Glutamatergic neuron (in vitro differentiated cells): ENCODE measurements around the gene DAGLB. TPM values are rescaled to one million over a fixed set of nuclear protein-coding genes. Genes with fewer than 3 reads are reported as not detected.
"Not testable (repeated sequence)": the region's sequence is repeated elsewhere in the genome, so short reads cannot be mapped to it uniquely, and the experiment has no call there.

Experiments used
- DNase-seq: peaks from one replicate; pipeline ENCODE4 v3.0.0; 2022
- H3K27ac Mint-ChIP-seq: one replicate; pipeline ENCODE4 v1.8.0; 2020; ENCODE audit warnings: mild to moderate bottlenecking, mixed read lengths, inconsistent platforms; ENCODE audit not compliant: unreplicated experiment
- H3K27me3 Mint-ChIP-seq: one replicate; pipeline ENCODE4 v1.8.0; 2020; ENCODE audit warnings: mild to moderate bottlenecking, moderate library complexity, mixed read lengths, inconsistent platforms; ENCODE audit not compliant: unreplicated experiment
- H3K36me3 Mint-ChIP-seq: one replicate; pipeline ENCODE4 v1.8.0; 2020; ENCODE audit warnings: mild to moderate bottlenecking, mixed read lengths, inconsistent platforms; ENCODE audit not compliant: unreplicated experiment
- H3K4me1 Mint-ChIP-seq: one replicate; pipeline ENCODE4 v1.8.0; 2020; ENCODE audit warnings: mild to moderate bottlenecking, low read depth, mixed read lengths, inconsistent platforms; ENCODE audit not compliant: unreplicated experiment
- H3K4me3 Mint-ChIP-seq: one replicate; pipeline ENCODE4 v1.8.0; 2020; ENCODE audit warnings: mild to moderate bottlenecking, mixed read lengths, inconsistent platforms; ENCODE audit not compliant: unreplicated experiment
- H3K9me3 Mint-ChIP-seq: one replicate; pipeline ENCODE4 v1.8.0; 2020; ENCODE audit warnings: mild to moderate bottlenecking, moderate library complexity, mixed read lengths, inconsistent platforms; ENCODE audit not compliant: unreplicated experiment
- CTCF ChIP-seq: fragments of 200-600 bp; sonication (generic); IDR thresholded peaks from one replicate; pipeline ENCODE4 v1.5.0; 2021; ENCODE audit not compliant: partially characterized antibody, unreplicated experiment
- total RNA-seq: library from RNA; stranded (reverse); fragmentation: NEBNext Ultra II Directional; extraction: Animal tissue kit (Norgen Biotek cat#: 25700); gene quantifications from one replicate; pipeline ENCODE4 v1.2.1, GENCODE V29; 2021; ENCODE audit not compliant: unreplicated experiment

DAGLB gene
- total RNA-seq, 1 donor from 2014 or later, result 63.2 TPM

- DNase-seq, result no peak
- Mint-ChIP-seq H3K4me1 (no peaks in the 10 kb centered on the region), H3K4me3 (no peak overlapping the region), H3K27ac (no peak overlapping the region), H3K9me3 (peaks cover 7% of the 10 kb centered on the region), H3K27me3 (peaks cover 2% of the 10 kb centered on the region), H3K36me3 (no peaks in the 10 kb centered on the region)
- TF ChIP-seq CTCF, result no peak
These were observed 3.5 kb upstream of the DAGLB start for GRCh38 chr7:6451224-6451705.

DNA sequence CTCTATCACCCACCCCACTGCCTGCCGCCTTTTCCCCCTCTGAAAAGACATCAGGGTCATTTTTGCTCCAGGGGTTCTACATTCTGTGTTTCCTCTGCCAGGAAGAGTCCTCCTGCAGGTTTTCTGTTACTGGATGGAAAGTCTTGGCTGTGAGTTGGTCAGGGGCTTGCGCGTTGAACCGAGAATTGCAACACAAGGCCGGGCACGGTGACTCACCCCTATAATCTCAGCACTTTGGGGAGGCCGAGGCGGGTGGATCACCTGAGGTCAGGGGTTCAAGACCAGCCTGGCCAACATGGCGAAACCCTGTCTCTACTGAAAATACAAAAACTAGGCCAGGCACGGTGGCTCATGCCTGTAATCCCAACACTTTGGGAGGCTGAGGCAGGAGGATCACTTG lies 2.8 kb upstream of the DAGLB start:
- H3K36me3 Mint-ChIP-seq, DNase-seq, H3K27me3 Mint-ChIP-seq, H3K27ac Mint-ChIP-seq, H3K4me1 Mint-ChIP-seq, H3K4me3 Mint-ChIP-seq, H3K9me3 Mint-ChIP-seq: not testable (repeated sequence)

DNA sequence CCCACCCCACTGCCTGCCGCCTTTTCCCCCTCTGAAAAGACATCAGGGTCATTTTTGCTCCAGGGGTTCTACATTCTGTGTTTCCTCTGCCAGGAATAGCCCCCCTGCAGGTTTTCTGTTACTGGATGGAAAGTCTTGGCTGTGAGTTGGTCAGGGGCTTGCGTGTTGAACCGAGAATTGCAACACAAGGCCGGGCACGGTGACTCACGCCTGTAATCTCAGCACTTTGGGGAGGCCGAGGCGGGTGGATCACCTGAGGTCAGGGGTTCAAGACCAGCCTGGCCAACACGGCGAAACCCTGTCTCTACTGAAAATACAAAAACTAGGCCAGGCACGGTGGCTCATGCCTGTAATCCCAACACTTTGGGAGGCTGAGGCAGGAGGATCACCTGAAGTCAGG lies 2.1 kb upstream of the DAGLB start:
- not testable (repeated sequence) for H3K27ac Mint-ChIP-seq, H3K27me3 Mint-ChIP-seq, H3K4me3 Mint-ChIP-seq, H3K4me1 Mint-ChIP-seq, H3K36me3 Mint-ChIP-seq, H3K9me3 Mint-ChIP-seq, DNase-seq

DNA sequence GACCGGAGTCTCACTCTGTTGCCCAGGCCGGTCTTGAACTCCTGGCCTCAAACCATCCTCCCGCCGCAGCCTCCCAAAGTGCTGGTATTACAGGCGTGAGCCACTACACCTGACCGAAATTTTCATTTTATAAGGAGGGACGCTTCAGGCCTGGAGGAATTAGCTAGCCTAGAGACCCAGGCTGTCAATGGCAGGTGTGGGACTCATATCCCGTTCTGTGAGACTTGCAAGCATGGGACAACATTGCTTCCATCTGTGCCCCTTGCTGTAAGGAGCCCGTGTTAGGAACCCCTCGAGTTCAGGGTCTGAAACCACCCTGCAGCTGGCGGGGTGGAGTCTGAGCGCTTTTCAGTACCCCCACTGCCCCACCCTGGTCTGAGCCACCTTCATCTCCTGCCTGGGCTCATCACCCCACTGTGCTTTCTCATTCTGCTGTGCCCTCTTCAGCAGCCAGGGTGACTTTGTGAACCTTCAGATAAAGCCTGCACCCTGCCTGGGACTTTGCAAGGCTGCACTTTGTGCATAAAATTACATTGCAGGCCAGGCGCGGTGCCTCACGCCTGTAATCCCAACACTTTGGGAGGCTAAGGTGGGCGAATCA lies 1.3 kb upstream of the DAGLB start:
- no peak for TF ChIP-seq CTCF
- DNase-seq, result no peak
- peaks cover 2% of the 10 kb centered on the region for H3K27me3 Mint-ChIP-seq

GRCh38 chr7:6446838-6447580 lies 745 bp downstream of the DAGLB start:
- H3K4me3 Mint-ChIP-seq, result peak overlapping the region; percentile 91
- peaks cover 6% of the 10 kb centered on the region for H3K36me3 Mint-ChIP-seq
- no peaks in the 10 kb centered on the region for H3K27me3 Mint-ChIP-seq
- H3K4me1 Mint-ChIP-seq, result peaks cover 5% of the 10 kb centered on the region
- peak; percentile 57 for DNase-seq
- H3K9me3 Mint-ChIP-seq, result peaks cover 7% of the 10 kb centered on the region
- no peak for TF ChIP-seq CTCF
- H3K27ac Mint-ChIP-seq, result peak overlapping the region; percentile 70

More for the DNA sequence above, 1.3 kb upstream of the DAGLB start:
- H3K4me3 Mint-ChIP-seq, result peak overlapping the region; percentile 34
- H3K36me3 Mint-ChIP-seq, result no peaks in the 10 kb centered on the region
- peak overlapping the region; percentile 28 for H3K27ac Mint-ChIP-seq
- peaks cover 3% of the 10 kb centered on the region for H3K4me1 Mint-ChIP-seq
- peaks cover 7% of the 10 kb centered on the region for H3K9me3 Mint-ChIP-seq
